ENCODE data around the gene PRKCE. TPM values are rescaled to one million over a fixed set of nuclear protein-coding genes. Genes with fewer than 3 reads are reported as not detected.

Gene PRKCE
- total RNA-seq, 2 experiments from 2014 or later, result 17.0 to 42.1 TPM

- ChIA-PET CTCF (ENCODE audit: unreplicated experiment) (interaction anchor here (0.6 kb wide), 1 partner anchor 209 kb away, joined by 3 read pairs; no protein-coding TSS in a partner anchor), POLR2A (no interaction called here)
- Histone ChIP-seq H3K36me3 (ENCODE audit: insufficient read depth, low read length) (no peaks in the 10 kb centered on the region), H3K79me2 (ENCODE audit: insufficient read depth, low read depth, low read length) (no peaks in the 10 kb centered on the region), H3K9me3 (ENCODE audit: low read length) (no peaks in the 10 kb centered on the region), H2AFZ (ENCODE audit: low read length) (no peak overlapping the region), H4K20me1 (ENCODE audit: insufficient read depth, low read length) (no peaks in the 10 kb centered on the region), H3K4me2 (ENCODE audit: low read length) (no peak overlapping the region), H3K27ac (ENCODE audit: low read depth, low read length, poor library complexity, severe bottlenecking) (no peak overlapping the region), H3K4me1 (ENCODE audit: insufficient read depth, low read length, poor library complexity, severe bottlenecking) (no peaks in the 10 kb centered on the region), H3K4me3 (ENCODE audit: low read depth, low read length, poor library complexity, severe bottlenecking) (no peak overlapping the region), H3K9me2 (ENCODE audit: insufficient read depth, low read length) (no peaks in the 10 kb centered on the region)
- no TSS peak for BruUV-seq (replicated peaks)
- no peak for TF ChIP-seq EZH2phosphoT487 (IDR thresholded peaks at IDR 0.05; ENCODE audit: borderline replicate concordance, low read depth, low read length)
- no peak for TF ChIP-seq CTCF (conservative IDR thresholded peaks at IDR 0.05; ENCODE audit: low read length)
- intact Hi-C loops (cut with micrococcal nuclease; ENCODE audit: unreplicated experiment), result no loop called here
- DNase-seq (ENCODE audit: low spot score), result no peak
Measured at GRCh38 chr2:46157072-46157965, 505.8 kb downstream of the PRKCE start.

GRCh38 chr2:46157966-46158310 is 506.5 kb downstream of the PRKCE start:
- H2AFZ ChIP-seq (ENCODE audit: low read length), result no peak overlapping the region
- no peak for DNase-seq (ENCODE audit: low spot score)
- no TSS peak for BruUV-seq (replicated peaks)
- H3K9me2 ChIP-seq (ENCODE audit: insufficient read depth, low read length), result no peaks in the 10 kb centered on the region
- H3K27ac ChIP-seq (ENCODE audit: low read depth, low read length, poor library complexity, severe bottlenecking), result no peak overlapping the region
- ChIA-PET POLR2A (no interaction called here), CTCF (ENCODE audit: unreplicated experiment) (no interaction called here)
- H3K36me3 ChIP-seq (ENCODE audit: insufficient read depth, low read length), result no peaks in the 10 kb centered on the region
- H3K4me2 ChIP-seq (ENCODE audit: low read length), result no peak overlapping the region
- no peaks in the 10 kb centered on the region for H3K79me2 ChIP-seq (ENCODE audit: insufficient read depth, low read depth, low read length)
- intact Hi-C loops (cut with micrococcal nuclease; ENCODE audit: unreplicated experiment), result no loop called here
- H3K9me3 ChIP-seq (ENCODE audit: low read length), result no peaks in the 10 kb centered on the region
- TF ChIP-seq CTCF (conservative IDR thresholded peaks at IDR 0.05; ENCODE audit: low read length) (no peak), EZH2phosphoT487 (IDR thresholded peaks at IDR 0.05; ENCODE audit: borderline replicate concordance, low read depth, low read length) (no peak)
- no peak overlapping the region for H3K4me3 ChIP-seq (ENCODE audit: low read depth, low read length, poor library complexity, severe bottlenecking)
- H3K4me1 ChIP-seq (ENCODE audit: insufficient read depth, low read length, poor library complexity, severe bottlenecking), result no peaks in the 10 kb centered on the region
- H4K20me1 ChIP-seq (ENCODE audit: insufficient read depth, low read length), result no peaks in the 10 kb centered on the region

- H3K9me3 ChIP-seq (ENCODE audit: low read length), result no peaks in the 10 kb centered on the region
- no peaks in the 10 kb centered on the region for H3K36me3 ChIP-seq (ENCODE audit: insufficient read depth, low read length)
- no peaks in the 10 kb centered on the region for H4K20me1 ChIP-seq (ENCODE audit: insufficient read depth, low read length)
- no peaks in the 10 kb centered on the region for H3K9me2 ChIP-seq (ENCODE audit: insufficient read depth, low read length)
- POLR2A ChIA-PET, result no interaction called here
- no peak for DNase-seq (ENCODE audit: low spot score)
- intact Hi-C loops (cut with micrococcal nuclease; ENCODE audit: unreplicated experiment), result no loop called here
- H3K4me2 ChIP-seq (ENCODE audit: low read length), result no peak overlapping the region
- BruUV-seq (replicated peaks), result no TSS peak
- H3K4me1 ChIP-seq (ENCODE audit: insufficient read depth, low read length, poor library complexity, severe bottlenecking), result no peaks in the 10 kb centered on the region
- no peak overlapping the region for H3K4me3 ChIP-seq (ENCODE audit: low read depth, low read length, poor library complexity, severe bottlenecking)
- TF ChIP-seq EZH2phosphoT487 (IDR thresholded peaks at IDR 0.05; ENCODE audit: borderline replicate concordance, low read depth, low read length), result no peak
- TF ChIP-seq CTCF (conservative IDR thresholded peaks at IDR 0.05; ENCODE audit: low read length), result no peak
- H3K79me2 ChIP-seq (ENCODE audit: insufficient read depth, low read depth, low read length), result no peaks in the 10 kb centered on the region
- no peak overlapping the region for H2AFZ ChIP-seq (ENCODE audit: low read length)
- H3K27ac ChIP-seq (ENCODE audit: low read depth, low read length, poor library complexity, severe bottlenecking), result no peak overlapping the region
- CTCF ChIA-PET (ENCODE audit: unreplicated experiment), result no interaction called here
Measured at GRCh38 chr2:46158661-46159060, 507.2 kb downstream of the PRKCE start.

Measured in OCI-LY7 (cell line).